ENCODE results near the gene TMED6. TPM values are rescaled to one million over a fixed set of nuclear protein-coding genes. Genes with fewer than 3 reads are reported as not detected.

TMED6 gene
- total RNA-seq, 2 donors from 2014 or later = 23.1 to 62.8 TPM

- WGBS, 2 donors = 76 to 85% methylated on average over 2 of the region's 2 CpGs
- no peak for ATAC-seq
- Histone ChIP-seq H3K36me3 (replicated peaks in 1 of 2; ENCODE audit: insufficient read depth in 1 of 2, low read depth in 2 of 2) (peaks cover 0 to 7% of the 10 kb centered on the region in 2 donors), H3K27ac (no peak overlapping the region), H3K4me3 (no peak overlapping the region), H3K9me3 (no peaks in the 10 kb centered on the region), H3K27me3 (no peaks in the 10 kb centered on the region), H3K4me1 (peaks cover 19% of the 10 kb centered on the region)
- no peak for DNase-seq
- intact Hi-C loops (cut with DNase I) = no loop called here
- TF ChIP-seq CTCF (IDR thresholded peaks at IDR 0.05) = no peak
- TF ChIP-seq POLR2A (IDR thresholded peaks at IDR 0.05) = no peak
These were observed 29.6 kb upstream of the TMED6 start for GRCh38 chr16:69381231-69381630.

GRCh38 chr16:69378760-69379159, 27.2 kb upstream of the TMED6 start:
- H3K4me3 ChIP-seq = no peak overlapping the region
- peaks cover 0 to 7% of the 10 kb centered on the region in 2 donors for H3K36me3 ChIP-seq (replicated peaks in 1 of 2; ENCODE audit: insufficient read depth in 1 of 2, low read depth in 2 of 2)
- DNase-seq (no peak), ATAC-seq (no peak)
- TF ChIP-seq POLR2A (IDR thresholded peaks at IDR 0.05) = no peak
- no peak for TF ChIP-seq CTCF (IDR thresholded peaks at IDR 0.05)
- no peaks in the 10 kb centered on the region for H3K27me3 ChIP-seq
- no peaks in the 10 kb centered on the region for H3K9me3 ChIP-seq
- intact Hi-C loops (cut with DNase I) = no loop called here
- peaks cover 4% of the 10 kb centered on the region for H3K4me1 ChIP-seq
- 69 to 88% methylated on average over 1 of the region's 1 CpG for WGBS, 2 donors
- H3K27ac ChIP-seq = no peak overlapping the region

- H3K4me3 ChIP-seq = no peak overlapping the region
- WGBS, 2 donors = 85 to 100% methylated on average over 1 of the region's 1 CpG
- DNase-seq (no peak), ATAC-seq (no peak)
- H3K27ac ChIP-seq = no peak overlapping the region
- H3K4me1 ChIP-seq = no peaks in the 10 kb centered on the region
- intact Hi-C loops (cut with DNase I) = no loop called here
- no peaks in the 10 kb centered on the region for H3K9me3 ChIP-seq
- H3K27me3 ChIP-seq = no peaks in the 10 kb centered on the region
- H3K36me3 ChIP-seq (replicated peaks in 1 of 2; ENCODE audit: insufficient read depth in 1 of 2, low read depth in 2 of 2) = peaks cover 0 to 6% of the 10 kb centered on the region in 2 donors
- no peak for TF ChIP-seq POLR2A (IDR thresholded peaks at IDR 0.05)
- no peak for TF ChIP-seq CTCF (IDR thresholded peaks at IDR 0.05)
These were observed 26.4 kb upstream of the TMED6 start for GRCh38 chr16:69378036-69378435.

- H3K4me3 ChIP-seq = no peak overlapping the region
- H3K36me3 ChIP-seq (replicated peaks in 1 of 2; ENCODE audit: insufficient read depth in 1 of 2, low read depth in 2 of 2) = no peaks in the 10 kb centered on the region
- TF ChIP-seq CTCF (IDR thresholded peaks at IDR 0.05) = no peak
- TF ChIP-seq POLR2A (IDR thresholded peaks at IDR 0.05) = no peak
- no peaks in the 10 kb centered on the region for H3K27me3 ChIP-seq
- ATAC-seq (no peak), DNase-seq (no peak)
- no peak overlapping the region for H3K27ac ChIP-seq
- no peaks in the 10 kb centered on the region for H3K9me3 ChIP-seq
- WGBS, 2 donors = 95 to 96% methylated on average over 10 of the region's 10 CpGs
- no peaks in the 10 kb centered on the region for H3K4me1 ChIP-seq
- intact Hi-C loops (cut with DNase I) = no loop called here
These were observed 24.9 kb upstream of the TMED6 start for GRCh38 chr16:69376393-69377059.

GRCh38 chr16:69373019-69373418, 21.4 kb upstream of the TMED6 start:
- Histone ChIP-seq H3K27ac (no peak overlapping the region), H3K27me3 (no peaks in the 10 kb centered on the region), H3K9me3 (no peaks in the 10 kb centered on the region), H3K4me1 (no peaks in the 10 kb centered on the region), H3K36me3 (replicated peaks in 1 of 2; ENCODE audit: insufficient read depth in 1 of 2, low read depth in 2 of 2) (peaks cover 0 to 14% of the 10 kb centered on the region in 2 donors), H3K4me3 (no peak overlapping the region)
- WGBS, 2 donors = 90 to 91% methylated on average over 1 of the region's 1 CpG
- TF ChIP-seq CTCF (IDR thresholded peaks at IDR 0.05) (no peak), POLR2A (IDR thresholded peaks at IDR 0.05) (no peak)
- no peak for ATAC-seq
- intact Hi-C loops (cut with DNase I) = no loop called here
- DNase-seq = no peak
